GM19324 (cell line): ENCODE measurements around the gene ANKRD11.

Experiments used
- ATAC-seq: cut with Tn5 transposase; IDR thresholded peaks from one replicate; pipeline ENCODE4 v1.9.1; 2021; ENCODE audit warnings: mild to moderate bottlenecking, moderate library complexity; ENCODE audit not compliant: unreplicated experiment, low FRiP score

The ANKRD11 gene

GRCh38 chr16:89357055-89357816 is 133.1 kb downstream of the ANKRD11 start:
- ATAC-seq = no peak

GRCh38 chr16:89355686-89356085 is 134.7 kb downstream of the ANKRD11 start:
- ATAC-seq = no peak

- ATAC-seq = no peak
Measured at GRCh38 chr16:89355007-89355406, 135.4 kb downstream of the ANKRD11 start.

GRCh38 chr16:89354325-89354724 is 136.0 kb downstream of the ANKRD11 start:
- ATAC-seq = no peak

- ATAC-seq = no peak
Measured at GRCh38 chr16:89352091-89352681, 138.2 kb downstream of the ANKRD11 start.

- no peak for ATAC-seq
Measured at GRCh38 chr16:89351645-89352044, 138.7 kb downstream of the ANKRD11 start.

- ATAC-seq = no peak
Measured at GRCh38 chr16:89350701-89351380, 139.5 kb downstream of the ANKRD11 start.

- ATAC-seq = no peak
Measured at GRCh38 chr16:89349947-89350633, 140.3 kb downstream of the ANKRD11 start.

- ATAC-seq = no peak
Measured at GRCh38 chr16:89347807-89348206, 142.6 kb downstream of the ANKRD11 start.

GRCh38 chr16:89346869-89347268 is 143.5 kb downstream of the ANKRD11 start:
- no peak for ATAC-seq

- ATAC-seq = no peak
Measured at GRCh38 chr16:89345642-89346150, 144.7 kb downstream of the ANKRD11 start.

GRCh38 chr16:89344846-89345611 is 145.3 kb downstream of the ANKRD11 start:
- no peak for ATAC-seq

- ATAC-seq = no peak
Measured at GRCh38 chr16:89344458-89344834, 145.9 kb downstream of the ANKRD11 start.

GRCh38 chr16:89343501-89344457 is 146.6 kb downstream of the ANKRD11 start:
- ATAC-seq = no peak

- no peak for ATAC-seq
Measured at GRCh38 chr16:89341697-89342694, 148.4 kb downstream of the ANKRD11 start.

- ATAC-seq = no peak
Measured at GRCh38 chr16:89341279-89341678, 149.1 kb downstream of the ANKRD11 start.

- no peak for ATAC-seq
Measured at GRCh38 chr16:89338863-89339262, 151.5 kb downstream of the ANKRD11 start.

- ATAC-seq = no peak
Measured at GRCh38 chr16:89337965-89338364, 152.4 kb downstream of the ANKRD11 start.
